B cell (primary cell): ENCODE results near the gene RNFT2. TPM values are rescaled to one million over a fixed set of nuclear protein-coding genes. Genes with fewer than 3 reads are reported as not detected.

Experiments
- ATAC-seq: fragments of 200-7000 bp; cut with Tn5 transposase; one replicate; pipeline ENCODE4 v1.10.0; 2021; ENCODE audit warnings: low read depth, mild to moderate bottlenecking, moderate number of reproducible peaks, moderate library complexity
- CTCF ChIA-PET: fragments of 350-600 bp; sonication (Branson Sonifier 250); formaldehyde crosslinking; loops from one replicate; lab custom pipeline; 2021; ENCODE audit warnings: antibody characterized with exemption, inconsistent platforms; lab: Charles Lee
- POLR2A ChIA-PET: fragments of 350-600 bp; sonication (Branson Sonifier 250); formaldehyde crosslinking; loops from one replicate; lab custom pipeline; 2021; ENCODE audit warnings: antibody characterized with exemption; lab: Charles Lee
- DNase-seq: peaks from one replicate; pipeline ENCODE4 v3.0.0; 2013
- H2AFZ ChIP-seq: 2 replicates; pipeline ENCODE4 v1.6.1; 2012; ENCODE audit warnings: mild to moderate bottlenecking, low read depth, low read length; ENCODE audit not compliant: insufficient read depth, poor library complexity, severe bottlenecking
- H3K27ac ChIP-seq, 2 donors: 1 replicate in 1 of 2; 2 replicates in 1 of 2; pipeline ENCODE4 v1.5.1; 2012 to 2013; ENCODE audit warnings: low read length in 2 of 2, mild to moderate bottlenecking in 2 of 2, moderate library complexity in 1 of 2
- H3K27me3 ChIP-seq, 4 experiments: fragments of 200-600 bp in 1 of 4; sonication (generic) in 1 of 4; replicated peaks in 1 of 4; 1 replicate in 2 of 4; 2 replicates in 2 of 4; pipeline versions ENCODE4 v1.6.1 to v1.7.0; 2013 to 2016; ENCODE audit warnings: low read length in 3 of 4, mild to moderate bottlenecking in 2 of 4, mixed read lengths in 1 of 4, moderate library complexity in 1 of 4; ENCODE audit not compliant: insufficient read depth in 4 of 4, control insufficient read depth in 3 of 4; ENCODE audit errors: control extremely low read depth in 1 of 4
- H3K36me3 ChIP-seq, 2 experiments: replicated peaks in 1 of 2; 1 replicate in 1 of 2; 2 replicates in 1 of 2; pipeline versions ENCODE4 v1.6.1 to v1.7.1; 2013; ENCODE audit warnings: low read length in 1 of 2; ENCODE audit not compliant: insufficient read depth in 2 of 2, control insufficient read depth in 1 of 2; ENCODE audit errors: control extremely low read depth in 1 of 2, extremely low read depth in 1 of 2
- H3K4me1 ChIP-seq, 2 donors: fragments of 200-600 bp in 1 of 2; sonication (generic) in 1 of 2; 1 replicate in 1 of 2; 2 replicates in 1 of 2; pipeline versions ENCODE4 v1.5.1 to v1.6.1; 2013 to 2017; ENCODE audit warnings: low read length in 2 of 2; ENCODE audit not compliant: control insufficient read depth in 2 of 2, insufficient read depth in 2 of 2
- H3K4me2 ChIP-seq: replicated peaks from 2 replicates; pipeline ENCODE3; 2012; ENCODE audit warnings: mild to moderate bottlenecking, low read depth, low read length; ENCODE audit not compliant: poor library complexity, severe bottlenecking
- H3K4me3 ChIP-seq, 5 experiments: fragments of 200-600 bp in 1 of 5; sonication (generic) in 1 of 5; 1 replicate in 3 of 5; 2 replicates in 2 of 5; pipeline versions ENCODE4 v1.5.1 to v1.7.0; 2011 to 2016; ENCODE audit warnings: low read length in 4 of 5, mild to moderate bottlenecking in 4 of 5, low read depth in 2 of 5, control low read depth in 1 of 5, moderate library complexity in 1 of 5; ENCODE audit not compliant: insufficient read depth in 1 of 5; ENCODE audit errors: control extremely low read depth in 1 of 5, extremely low read depth in 1 of 5
- H3K79me2 ChIP-seq: fragments of 200-600 bp; sonication (generic); one replicate; pipeline ENCODE4 v1.6.0; 2016; ENCODE audit warnings: low read length; ENCODE audit not compliant: control insufficient read depth, insufficient read depth
- H3K9ac ChIP-seq: fragments of 200-600 bp; sonication (generic); 2 replicates; pipeline ENCODE4 v1.6.1; 2017; ENCODE audit warnings: mild to moderate bottlenecking, low read length, moderate library complexity
- H3K9me3 ChIP-seq, 3 donors: one replicate each; pipeline versions ENCODE4 v1.6.1 to v1.7.1; 2013; ENCODE audit warnings: low read length in 2 of 3; ENCODE audit not compliant: control insufficient read depth in 2 of 3, insufficient read depth in 1 of 3; ENCODE audit errors: control extremely low read depth in 1 of 3
- H4K20me1 ChIP-seq: 2 replicates; pipeline ENCODE4 v1.6.0; 2012; ENCODE audit warnings: mild to moderate bottlenecking, low read length; ENCODE audit not compliant: insufficient read depth, control insufficient read depth, poor library complexity, severe bottlenecking
- H3K27ac Mint-ChIP-seq: one replicate; pipeline ENCODE4 v1.8.0; 2021; ENCODE audit warnings: mixed read lengths
- H3K27me3 Mint-ChIP-seq: one replicate; pipeline ENCODE4 v1.8.0; 2021; ENCODE audit warnings: mixed read lengths
- H3K4me1 Mint-ChIP-seq: one replicate; pipeline ENCODE4 v1.8.0; 2021; ENCODE audit warnings: mixed read lengths
- H3K4me3 Mint-ChIP-seq: one replicate; pipeline ENCODE4 v1.8.0; 2021; ENCODE audit warnings: mixed read lengths
- H3K9me3 Mint-ChIP-seq: one replicate; pipeline ENCODE4 v1.8.0; 2022; ENCODE audit warnings: mixed read lengths; ENCODE audit not compliant: insufficient read depth
- EZH2 ChIP-seq: IDR thresholded peaks from 2 replicates; pipeline ENCODE4 v1.6.1; 2012; ENCODE audit warnings: borderline replicate concordance, low read depth, mild to moderate bottlenecking, moderate library complexity, low read length; ENCODE audit not compliant: insufficient read depth, poor library complexity, severe bottlenecking
- WGBS: methylation state at CpG from one replicate; pipeline ENCODE4 v1.1.5; 2013; ENCODE audit warnings: missing lambda C conversion rate; ENCODE audit not compliant: insufficient coverage; 5-methylcytosine and 5-hydroxymethylcytosine counted together
- intact Hi-C: fragments of 100-400 bp; cut with micrococcal nuclease; formaldehyde crosslinking; loops from one replicate; pipeline ENCODE4 v1.10.0; 2022
- polyA plus RNA-seq: library from polyadenylated mRNA; depleted of rRNA; stranded (reverse); fragments of >200 nt; gene quantifications from 2 replicates; pipeline ENCODE4 v1.2.3, GENCODE V29; 2012
- total RNA-seq, 2 donors: library from RNA; stranded (reverse); fragments of 120-200 nt in 1 of 2; gene quantifications; 1 replicate in 1 of 2; 2 replicates in 1 of 2; pipeline versions ENCODE4 v1.2.3 to v1.2.4, GENCODE V29; 2013 to 2022
- TF ChIP-seq, protein P1 (sequence below): fragments of 200-600 bp; IDR thresholded peaks from one replicate; pipeline ENCODE4 v1.8.0; 2022; ENCODE audit warnings: antibody characterized with exemption, mild to moderate bottlenecking

Gene RNFT2
- total and polyA plus RNA-seq, 2 donors (not counting 1 experiment from before 2014, with no cell fraction given), result 5.2 to 18.2 TPM

DNA sequence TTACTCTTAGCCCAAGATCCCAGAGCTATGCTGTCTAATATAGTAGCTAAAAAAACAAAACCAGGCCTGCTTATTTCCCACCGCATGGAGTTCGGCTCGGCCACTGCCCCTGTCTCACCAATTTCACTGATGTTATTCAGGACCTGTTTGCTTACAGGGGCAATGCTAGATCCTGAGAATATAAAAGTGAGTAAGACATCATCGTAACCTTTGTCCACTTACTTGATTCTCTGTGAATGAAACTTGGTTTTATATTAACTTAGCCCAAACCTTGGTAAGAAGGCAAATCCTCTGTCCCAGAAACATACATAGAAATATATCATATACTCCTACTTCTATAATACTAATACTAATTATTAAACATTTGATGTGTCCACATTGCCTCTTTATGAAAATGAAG lies 56.6 kb downstream of the RNFT2 start:
- Histone ChIP-seq H2AFZ (no peak overlapping the region), H3K36me3 (peaks cover 0 to 5% of the 10 kb centered on the region in 2 experiments), H3K79me2 (no peaks in the 10 kb centered on the region), H4K20me1 (no peaks in the 10 kb centered on the region), H3K4me2 (no peak overlapping the region), H3K9me3 (peaks cover 3 to 20% (median 15%) of the 10 kb centered on the region in 3 donors), H3K27ac (no peak overlapping the region), H3K27me3 (no peaks in the 10 kb centered on the region), H3K9ac (no peak overlapping the region), H3K4me3 (no peak overlapping the region), H3K4me1 (no peaks in the 10 kb centered on the region)
- ChIA-PET POLR2A (no interaction called here), CTCF (no interaction called here)
- TF ChIP-seq EZH2, result no peak
- TF ChIP-seq, protein P1, sequence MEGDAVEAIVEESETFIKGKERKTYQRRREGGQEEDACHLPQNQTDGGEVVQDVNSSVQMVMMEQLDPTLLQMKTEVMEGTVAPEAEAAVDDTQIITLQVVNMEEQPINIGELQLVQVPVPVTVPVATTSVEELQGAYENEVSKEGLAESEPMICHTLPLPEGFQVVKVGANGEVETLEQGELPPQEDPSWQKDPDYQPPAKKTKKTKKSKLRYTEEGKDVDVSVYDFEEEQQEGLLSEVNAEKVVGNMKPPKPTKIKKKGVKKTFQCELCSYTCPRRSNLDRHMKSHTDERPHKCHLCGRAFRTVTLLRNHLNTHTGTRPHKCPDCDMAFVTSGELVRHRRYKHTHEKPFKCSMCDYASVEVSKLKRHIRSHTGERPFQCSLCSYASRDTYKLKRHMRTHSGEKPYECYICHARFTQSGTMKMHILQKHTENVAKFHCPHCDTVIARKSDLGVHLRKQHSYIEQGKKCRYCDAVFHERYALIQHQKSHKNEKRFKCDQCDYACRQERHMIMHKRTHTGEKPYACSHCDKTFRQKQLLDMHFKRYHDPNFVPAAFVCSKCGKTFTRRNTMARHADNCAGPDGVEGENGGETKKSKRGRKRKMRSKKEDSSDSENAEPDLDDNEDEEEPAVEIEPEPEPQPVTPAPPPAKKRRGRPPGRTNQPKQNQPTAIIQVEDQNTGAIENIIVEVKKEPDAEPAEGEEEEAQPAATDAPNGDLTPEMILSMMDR, result no peak
- ATAC-seq, result no peak
- H3K27me3 Mint-ChIP-seq, result no peaks in the 10 kb centered on the region
- H3K27ac Mint-ChIP-seq, result no peak overlapping the region
- no peak for DNase-seq
- intact Hi-C loops, result no loop called here
- H3K9me3 Mint-ChIP-seq, result peaks cover 3% of the 10 kb centered on the region
- WGBS, result no CpG with 5 or more reads among the region's 4 CpGs
- no peak overlapping the region for H3K4me3 Mint-ChIP-seq
- H3K4me1 Mint-ChIP-seq, result no peaks in the 10 kb centered on the region

DNA sequence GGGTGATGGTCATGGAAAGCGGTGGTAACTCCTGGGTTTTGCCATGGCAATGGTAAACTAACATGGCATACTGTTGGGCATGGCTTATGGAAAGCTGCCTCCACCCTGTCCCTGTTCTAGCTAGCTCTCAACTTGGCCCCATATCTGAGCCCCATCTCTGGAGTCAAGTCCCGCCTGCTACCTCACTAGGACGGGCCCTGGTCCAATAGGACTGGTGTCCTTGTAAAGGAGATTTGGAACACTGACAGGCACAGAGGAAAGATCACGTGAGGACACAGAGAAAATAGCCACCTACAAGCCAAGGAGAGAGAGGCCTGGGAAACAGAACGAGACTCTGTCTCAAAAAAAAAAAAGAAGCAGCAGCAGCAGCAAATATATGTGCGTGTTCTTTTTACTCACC lies 59.8 kb downstream of the RNFT2 start:
- Mint-ChIP-seq H3K9me3 (peaks cover 7% of the 10 kb centered on the region), H3K27ac (no peak overlapping the region), H3K27me3 (no peaks in the 10 kb centered on the region), H3K4me1 (peaks cover 18% of the 10 kb centered on the region), H3K4me3 (no peak overlapping the region)
- DNase-seq (no peak), ATAC-seq (no peak)
- CTCF ChIA-PET, result no interaction called here
- Histone ChIP-seq H3K79me2 (no peaks in the 10 kb centered on the region), H2AFZ (no peak overlapping the region), H4K20me1 (no peaks in the 10 kb centered on the region), H3K4me3 (no peak overlapping the region), H3K27ac (no peak overlapping the region), H3K27me3 (no peaks in the 10 kb centered on the region), H3K9ac (no peak overlapping the region), H3K36me3 (peaks cover 0 to 5% of the 10 kb centered on the region in 2 experiments), H3K4me1 (peaks cover 9 to 15% of the 10 kb centered on the region in 2 donors), H3K9me3 (peaks cover 4 to 34% (median 21%) of the 10 kb centered on the region in 3 donors), H3K4me2 (no peak overlapping the region)
- intact Hi-C loops, result no loop called here
- 100% methylated on average over 1 of the region's 6 CpGs for WGBS
- TF ChIP-seq, protein P1, result no peak
- TF ChIP-seq EZH2, result no peak
- POLR2A ChIA-PET, result no interaction called here
